Omental fat pad (tissue), 4 donors: ENCODE results near the gene GTF2A1. TPM values are rescaled to one million over a fixed set of nuclear protein-coding genes. Genes with fewer than 3 reads are reported as not detected.
"Not testable (repeated sequence)": the region's sequence is repeated elsewhere in the genome, so short reads cannot be mapped to it uniquely, and the experiment has no call there.

Source experiments
- ATAC-seq: fragments of 150-250 bp; one replicate; pipeline ENCODE4 v1.9.1; 2016; ENCODE audit warnings: mild to moderate bottlenecking, moderate library complexity; ENCODE audit not compliant: low FRiP score
- DNase-seq: peaks from one replicate; pipeline ENCODE4 v3.0.0-alpha.2; 2019; ENCODE audit warnings: low spot score
- total RNA-seq, 4 donors: library from RNA; depleted of rRNA; stranded (reverse); fragments of >200 nt; gene quantifications; one replicate each; pipeline ENCODE4 v1.1.0, GENCODE V29; 2016
- TF ChIP-seq, protein P1 (sequence below), 3 donors: fragments of 450-650 bp; IDR thresholded peaks; one replicate each; pipeline ENCODE4 v1.5.1; 2016 to 2017; ENCODE audit warnings: antibody characterized with exemption in 3 of 3, mild to moderate bottlenecking in 3 of 3, moderate library complexity in 2 of 3

Gene GTF2A1
- total RNA-seq, 4 donors from 2014 or later: 17.4 to 32.0 (median 22.8) TPM

DNA sequence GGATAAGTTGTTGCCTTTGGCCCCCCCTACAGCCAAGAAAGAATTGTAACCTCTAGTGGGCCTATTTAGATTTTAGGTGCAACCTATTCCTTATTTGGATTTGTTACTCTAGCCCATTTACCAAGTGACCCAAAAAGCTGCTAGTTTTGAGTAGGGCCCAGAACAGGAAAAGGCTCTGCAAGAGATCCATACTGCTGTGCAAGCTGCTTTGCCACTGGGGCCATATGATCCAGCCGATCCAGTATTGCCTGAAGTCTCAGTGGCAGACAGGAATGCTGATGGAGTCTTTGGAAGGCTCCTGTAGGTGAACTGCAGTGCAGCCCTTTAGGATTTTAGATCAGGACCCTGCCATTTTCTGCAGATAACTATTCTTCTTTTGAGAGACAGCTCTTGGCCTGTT, 12.9 kb upstream of the GTF2A1 start:
- TF ChIP-seq, protein P1, sequence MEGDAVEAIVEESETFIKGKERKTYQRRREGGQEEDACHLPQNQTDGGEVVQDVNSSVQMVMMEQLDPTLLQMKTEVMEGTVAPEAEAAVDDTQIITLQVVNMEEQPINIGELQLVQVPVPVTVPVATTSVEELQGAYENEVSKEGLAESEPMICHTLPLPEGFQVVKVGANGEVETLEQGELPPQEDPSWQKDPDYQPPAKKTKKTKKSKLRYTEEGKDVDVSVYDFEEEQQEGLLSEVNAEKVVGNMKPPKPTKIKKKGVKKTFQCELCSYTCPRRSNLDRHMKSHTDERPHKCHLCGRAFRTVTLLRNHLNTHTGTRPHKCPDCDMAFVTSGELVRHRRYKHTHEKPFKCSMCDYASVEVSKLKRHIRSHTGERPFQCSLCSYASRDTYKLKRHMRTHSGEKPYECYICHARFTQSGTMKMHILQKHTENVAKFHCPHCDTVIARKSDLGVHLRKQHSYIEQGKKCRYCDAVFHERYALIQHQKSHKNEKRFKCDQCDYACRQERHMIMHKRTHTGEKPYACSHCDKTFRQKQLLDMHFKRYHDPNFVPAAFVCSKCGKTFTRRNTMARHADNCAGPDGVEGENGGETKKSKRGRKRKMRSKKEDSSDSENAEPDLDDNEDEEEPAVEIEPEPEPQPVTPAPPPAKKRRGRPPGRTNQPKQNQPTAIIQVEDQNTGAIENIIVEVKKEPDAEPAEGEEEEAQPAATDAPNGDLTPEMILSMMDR (IDR thresholded peaks at IDR 0.05): no peak
- DNase-seq (no peak), ATAC-seq (no peak)

DNA sequence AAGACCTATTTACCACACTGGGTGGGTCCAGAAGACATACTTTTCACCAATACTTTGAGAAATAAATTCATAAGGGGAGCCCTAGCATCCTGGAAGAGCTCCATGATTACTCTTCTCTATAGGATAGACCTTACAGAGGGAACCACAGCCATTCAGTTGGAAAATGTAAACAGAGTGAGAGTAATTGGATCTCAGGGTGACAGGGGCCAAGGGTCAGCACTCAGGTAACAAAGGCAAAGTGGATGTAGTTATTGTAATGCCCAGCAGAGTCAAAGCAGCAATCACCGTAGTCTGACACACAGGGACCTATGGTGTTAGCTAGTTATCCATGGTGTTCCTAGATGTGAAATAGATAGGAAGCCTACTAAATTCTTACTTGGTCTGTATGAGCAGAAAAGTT, 10.8 kb upstream of the GTF2A1 start:
- DNase-seq: no peak
- TF ChIP-seq, protein P1 (IDR thresholded peaks at IDR 0.05): no peak
- no peak for ATAC-seq

DNA sequence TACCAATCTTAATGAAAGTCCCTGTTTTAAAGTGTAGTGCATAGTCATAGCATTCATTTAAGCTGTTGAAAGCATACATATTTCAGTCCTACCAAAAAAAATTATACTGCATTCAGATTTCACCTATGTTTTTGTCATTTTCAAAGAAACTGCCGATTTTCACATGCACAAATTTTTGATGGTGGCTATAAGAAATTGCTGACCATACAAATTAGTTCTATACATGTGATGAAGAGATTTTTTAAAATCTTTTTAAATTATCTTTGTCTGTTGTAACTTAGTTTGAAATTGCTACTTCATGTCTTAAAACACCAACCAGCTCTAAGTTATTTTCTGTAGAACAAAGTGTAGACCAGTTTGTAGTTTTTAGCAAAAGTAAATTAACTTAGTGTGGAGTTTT, 3.5 kb upstream of the GTF2A1 start:
- TF ChIP-seq, protein P1 (IDR thresholded peaks at IDR 0.05): no peak
- no peak for DNase-seq

DNA sequence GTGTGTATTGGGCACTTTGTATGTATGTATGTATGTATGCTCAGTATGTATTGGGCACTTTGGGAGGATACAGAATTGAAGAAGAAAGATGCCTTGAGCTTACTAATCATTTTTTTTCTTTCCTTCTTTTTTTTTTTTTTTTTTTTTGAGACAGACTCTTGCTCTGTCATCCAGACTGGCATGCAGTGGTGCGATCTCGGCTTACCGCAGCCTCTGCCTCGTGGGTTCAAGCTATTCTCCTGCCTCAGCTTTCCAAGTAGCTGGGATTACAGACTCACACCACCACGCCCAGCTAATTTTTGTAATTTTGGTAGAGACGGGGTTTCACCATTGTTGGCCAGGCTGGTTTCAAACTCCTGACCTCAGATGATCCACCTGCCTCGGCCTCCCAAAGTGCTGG, 3.0 kb upstream of the GTF2A1 start:
- DNase-seq, ATAC-seq: not testable (repeated sequence)

More for the DNA sequence above, 3.5 kb upstream of the GTF2A1 start:
- no peak for ATAC-seq

DNA sequence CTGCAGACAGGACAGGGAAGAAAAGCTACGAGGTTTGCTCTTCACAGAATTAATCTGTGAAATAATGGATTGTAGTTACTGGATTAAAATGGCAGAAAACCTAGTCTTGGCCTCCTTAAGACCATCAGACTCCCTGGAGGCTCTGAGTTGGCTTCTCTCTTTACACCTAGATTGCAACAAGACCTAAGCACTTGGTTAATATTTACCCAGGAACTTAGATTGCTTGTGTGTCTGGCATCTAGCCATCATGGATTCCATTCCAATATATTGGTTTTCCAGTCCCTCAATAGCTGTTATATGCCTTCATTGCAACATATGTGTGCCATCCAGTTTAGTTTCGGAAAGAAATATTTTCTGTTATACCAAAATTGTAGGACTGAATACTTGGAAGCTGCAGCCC, 1.9 kb upstream of the GTF2A1 start:
- no peak for ATAC-seq
- TF ChIP-seq, protein P1 (IDR thresholded peaks at IDR 0.05): no peak
- DNase-seq: no peak

DNA sequence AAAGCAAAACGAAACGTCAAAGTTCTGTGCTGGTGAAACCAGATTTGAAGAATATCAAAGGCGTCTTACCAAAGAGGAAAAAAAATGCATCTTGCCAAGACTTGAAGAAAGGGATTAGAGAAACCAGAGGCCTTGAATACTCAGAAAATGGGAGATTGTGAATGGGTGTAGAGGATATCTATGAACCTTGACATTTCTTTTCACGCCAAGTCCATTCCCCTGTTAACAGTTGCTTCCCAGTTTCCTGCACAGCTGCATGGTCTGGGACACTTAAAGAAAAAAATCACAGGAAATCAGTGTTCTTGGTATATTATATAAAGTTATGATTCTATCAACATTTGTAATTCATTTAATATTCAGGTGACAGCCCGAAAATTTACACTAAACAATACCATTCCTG, 1.4 kb upstream of the GTF2A1 start:
- TF ChIP-seq, protein P1 (IDR thresholded peaks at IDR 0.05): no peak
- DNase-seq (no peak), ATAC-seq (no peak)

DNA sequence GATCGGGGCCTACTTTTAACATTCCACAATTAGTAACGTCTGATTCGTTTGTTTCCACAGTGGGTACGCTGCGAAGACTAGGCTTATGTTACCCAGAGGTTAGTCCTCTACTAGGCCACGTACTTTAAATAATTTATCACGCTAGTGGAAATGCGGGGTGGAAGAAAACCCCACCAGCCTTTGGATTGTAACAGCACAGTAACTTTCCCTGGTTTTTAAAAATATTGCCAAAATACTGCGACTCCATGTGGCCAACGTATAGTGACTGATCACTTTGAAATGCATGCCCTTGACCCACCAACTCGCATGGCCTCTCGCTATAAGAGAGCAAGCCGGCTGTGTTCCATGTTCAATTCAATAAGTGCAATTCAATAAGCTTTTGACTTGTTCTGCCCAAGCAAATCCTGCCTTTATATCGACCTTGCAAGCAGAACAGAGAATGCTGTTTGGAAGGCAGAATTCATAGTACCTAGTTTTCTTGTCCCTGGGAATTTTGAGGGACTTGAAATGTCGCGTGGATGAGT, 882 bp upstream of the GTF2A1 start:
- no peak for DNase-seq
- TF ChIP-seq, protein P1 (IDR thresholded peaks at IDR 0.05): no peak

DNA sequence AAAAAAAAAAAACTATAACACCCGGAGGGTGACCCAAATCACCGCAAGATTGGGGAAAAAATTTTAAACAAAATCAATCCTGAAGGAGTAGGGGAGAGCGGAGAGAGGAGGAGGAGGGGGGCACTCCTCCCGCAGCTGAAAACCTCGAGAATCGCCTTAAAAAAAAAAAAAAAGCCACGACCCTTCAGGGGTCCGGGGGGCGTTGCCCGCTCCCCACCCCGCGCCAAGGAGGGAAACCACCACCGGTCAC, 254 bp downstream of the GTF2A1 start:
- ATAC-seq: no peak
- TF ChIP-seq, protein P1 (IDR thresholded peaks at IDR 0.05): no peak
- no peak for DNase-seq

More for the DNA sequence above, 882 bp upstream of the GTF2A1 start:
- no peak for ATAC-seq
